Transverse colon (tissue), 4 donors: ENCODE measurements around the gene SORCS3.

ENCODE experiments used
- CTCF ChIP-seq, 5 experiments: fragments of 200-600 bp in 3 of 5; fragments of 450-650 bp in 2 of 5; sonication (generic) in 3 of 5; IDR thresholded peaks; 1 replicate in 2 of 5; 2 replicates in 3 of 5; pipeline ENCODE4 v1.5.1; 2016 to 2017; ENCODE audit warnings: antibody characterized with exemption in 5 of 5, inconsistent platforms in 3 of 5, mild to moderate bottlenecking in 2 of 5, moderate library complexity in 1 of 5
- EP300 ChIP-seq: sonication (generic); formaldehyde crosslinking; IDR thresholded peaks from one replicate; pipeline ENCODE4 v1.6.1; 2017; ENCODE audit warnings: antibody characterized with exemption, low read depth
- POLR2A ChIP-seq: fragments of 450-650 bp; IDR thresholded peaks from one replicate; pipeline ENCODE4 v1.6.1; 2016; ENCODE audit warnings: antibody characterized with exemption, mild to moderate bottlenecking, moderate library complexity
- POLR2AphosphoS5 ChIP-seq, 3 donors: sonication (generic); formaldehyde crosslinking; IDR thresholded peaks; one replicate each; pipeline ENCODE4 v1.6.1; 2016; ENCODE audit warnings: antibody characterized with exemption in 3 of 3

- TF ChIP-seq CTCF (IDR thresholded peaks at IDR 0.05) (no peak), POLR2AphosphoS5 (IDR thresholded peaks at IDR 0.05) (no peak), POLR2A (no peak), EP300 (no peak)
Observed at GRCh38 chr10:104774234-104774633, 133.1 kb downstream of the SORCS3 start.
